Measurements from ENCODE around the gene DLG2. TPM values are rescaled to one million over a fixed set of nuclear protein-coding genes. Genes with fewer than 3 reads are reported as not detected.

The DLG2 gene
- total RNA-seq, 1 donor from 2014 or later, result 0.40 TPM

DNA sequence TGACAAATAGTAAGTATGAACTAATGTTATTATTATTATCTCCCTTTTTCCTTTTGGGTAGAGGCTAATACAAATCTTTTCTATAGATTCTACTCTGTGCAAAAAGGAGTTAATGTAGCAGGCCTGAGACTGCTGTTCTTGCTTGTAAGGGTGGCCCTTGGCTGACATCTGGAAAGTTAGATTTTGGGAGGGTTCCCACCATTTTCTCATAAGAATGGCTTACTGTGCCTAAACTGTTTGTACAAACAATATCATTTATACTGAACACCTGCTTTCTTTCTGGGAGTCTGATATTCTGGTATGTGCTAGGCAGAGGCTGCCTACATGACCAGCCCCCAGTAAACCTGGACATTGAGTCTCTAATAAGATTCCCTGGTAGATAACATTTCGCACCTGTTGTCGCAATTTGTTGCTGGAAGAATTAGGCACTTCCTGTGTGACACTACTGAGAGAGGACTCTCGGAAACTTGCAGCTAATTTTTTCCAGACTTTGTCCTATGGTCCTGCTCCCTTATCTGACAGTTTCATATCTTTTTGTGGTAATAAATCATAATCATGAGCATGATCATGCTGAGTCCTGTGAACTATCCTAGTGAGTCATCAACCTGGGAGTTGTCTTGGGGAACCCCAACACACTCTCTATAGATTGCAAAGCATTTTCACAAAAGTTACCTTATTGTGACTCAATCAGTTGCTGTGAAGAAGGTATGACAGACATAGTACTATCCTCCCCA, 2083.3 kb downstream of the DLG2 start:
- no peak for DNase-seq (ENCODE audit: low read depth in 2 of 2)

DNA sequence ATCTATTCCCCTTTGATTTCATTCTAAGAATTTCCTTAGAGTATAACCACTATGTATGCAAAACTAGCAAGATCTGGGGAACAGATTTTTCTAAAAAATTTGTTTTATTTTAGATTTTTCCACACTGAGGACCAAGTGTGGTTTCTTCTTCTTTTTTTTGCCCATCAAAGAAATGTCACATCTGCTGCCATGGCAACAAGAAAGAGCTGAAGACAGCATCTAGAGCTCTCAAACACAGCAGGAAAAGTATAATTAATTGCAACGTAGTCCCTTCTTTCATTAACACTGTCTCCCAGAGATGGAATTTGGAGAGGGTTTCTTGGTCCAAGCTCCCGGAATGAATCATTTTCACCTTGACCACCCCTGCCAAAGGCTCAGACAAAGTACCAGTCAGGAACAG, 2084.3 kb downstream of the DLG2 start:
- no peak for DNase-seq (ENCODE audit: low read depth in 2 of 2)

DNA sequence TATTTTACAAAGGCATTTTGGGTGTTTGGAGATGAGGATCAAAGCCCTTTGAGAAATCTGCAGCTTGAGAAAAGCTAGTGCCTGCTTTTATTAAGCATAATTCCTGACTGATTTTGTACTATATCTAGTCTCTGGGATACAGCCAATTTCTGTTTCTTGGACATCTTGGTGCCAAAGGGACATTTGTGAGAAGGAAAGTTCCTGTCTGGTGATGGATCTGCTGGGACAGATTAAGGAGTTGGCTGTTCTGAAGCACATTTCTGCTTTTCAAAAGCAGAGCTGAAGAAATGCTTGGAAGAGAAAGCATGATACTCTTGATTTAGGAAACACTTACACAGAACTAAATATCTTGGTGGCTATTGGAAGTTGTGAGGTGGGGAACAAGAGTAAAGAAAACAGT, 2086.4 kb downstream of the DLG2 start:
- DNase-seq (ENCODE audit: low read depth in 2 of 2), result no peak

DNA sequence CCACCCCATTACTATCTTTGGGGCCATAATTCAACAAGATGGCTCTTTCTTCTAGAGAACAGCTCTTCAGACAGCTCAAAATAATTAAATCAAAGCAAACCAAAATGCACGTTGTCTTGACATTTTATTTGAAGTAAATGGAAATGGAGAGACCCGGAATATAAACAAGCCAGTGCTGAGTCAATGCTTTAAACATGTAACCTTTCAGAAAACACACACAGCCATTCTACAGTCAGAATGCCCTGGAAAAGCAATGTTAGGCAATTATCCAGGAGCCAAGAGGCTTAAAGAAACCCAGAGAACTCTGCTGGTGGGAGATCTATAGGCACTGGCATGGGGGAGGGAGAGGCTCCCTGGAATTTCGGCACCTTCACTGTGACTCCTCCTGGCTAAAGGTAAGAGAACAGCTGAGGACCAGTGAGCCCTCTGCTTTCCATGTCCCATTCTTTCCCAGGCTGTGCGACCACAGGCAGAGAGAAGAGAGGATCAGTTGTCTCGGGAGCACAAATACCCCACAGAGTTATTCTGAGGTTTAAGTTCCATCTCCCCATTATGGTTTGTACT, 2086.9 kb downstream of the DLG2 start:
- no peak for DNase-seq (ENCODE audit: low read depth in 2 of 2)

DNA sequence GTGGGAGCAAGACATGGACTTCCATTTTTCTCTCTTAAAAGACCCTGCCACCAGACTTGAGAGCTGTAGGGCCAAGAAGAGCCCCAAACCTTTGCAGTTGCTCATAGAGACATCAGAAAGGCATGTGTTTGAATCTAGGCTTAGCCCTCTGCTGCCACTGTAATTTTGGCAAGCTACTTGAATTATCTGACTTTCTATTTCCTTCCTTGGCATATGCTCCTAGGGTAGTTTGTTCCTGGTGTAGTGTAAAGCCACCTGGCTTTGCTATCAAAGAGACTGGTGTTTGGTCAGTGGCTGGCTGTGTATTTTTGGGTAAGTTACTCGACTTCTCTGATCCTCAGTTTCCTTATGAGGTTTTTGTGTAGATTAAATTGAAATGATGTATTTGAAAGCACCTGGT, 2088.9 kb downstream of the DLG2 start:
- no peak for DNase-seq (ENCODE audit: low read depth in 2 of 2)

DNA sequence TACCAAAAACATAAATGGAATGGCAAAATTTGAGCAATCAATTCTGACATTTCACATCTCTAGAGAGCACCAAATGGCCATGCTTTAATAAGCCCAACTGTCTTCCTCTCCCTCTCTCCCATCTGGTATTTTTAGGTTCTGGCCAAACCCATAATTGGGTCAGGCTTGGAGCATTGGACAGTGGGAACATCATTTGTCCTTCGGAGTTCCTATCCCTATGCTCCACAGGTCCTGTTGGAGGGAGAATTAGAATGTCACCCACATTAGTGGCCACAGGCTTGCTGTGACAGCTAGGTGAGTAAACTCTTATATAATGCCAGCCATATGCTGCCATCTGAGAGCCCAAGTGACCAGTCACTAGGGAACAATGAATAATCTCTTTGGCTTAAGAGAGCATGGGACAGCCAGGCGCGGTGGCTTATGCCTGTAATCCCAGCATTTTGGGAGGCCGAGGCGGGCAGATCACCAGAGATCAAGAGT, 2090.0 kb downstream of the DLG2 start:
- no peak for DNase-seq (ENCODE audit: low read depth in 2 of 2)

DNA sequence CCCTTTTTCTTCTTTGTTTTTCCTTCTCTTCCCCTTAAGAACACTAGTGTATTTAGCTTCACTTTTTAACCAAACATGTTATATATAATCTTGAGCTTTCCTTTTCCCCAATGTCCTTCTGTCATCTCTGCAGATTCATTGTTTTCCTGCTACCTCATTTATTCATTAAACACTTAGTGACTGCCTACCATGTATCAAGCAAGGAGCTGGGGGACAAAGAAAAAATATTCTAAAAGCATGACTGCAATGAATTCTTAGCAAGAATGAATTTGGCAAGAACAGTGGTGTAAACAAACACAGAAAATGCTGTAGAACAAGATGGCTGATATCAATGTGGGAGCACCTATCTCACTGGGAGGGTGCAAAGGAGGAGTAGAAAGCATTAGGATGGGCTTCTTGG, 2094.0 kb downstream of the DLG2 start:
- no peak for DNase-seq (ENCODE audit: low read depth in 2 of 2)

DNA sequence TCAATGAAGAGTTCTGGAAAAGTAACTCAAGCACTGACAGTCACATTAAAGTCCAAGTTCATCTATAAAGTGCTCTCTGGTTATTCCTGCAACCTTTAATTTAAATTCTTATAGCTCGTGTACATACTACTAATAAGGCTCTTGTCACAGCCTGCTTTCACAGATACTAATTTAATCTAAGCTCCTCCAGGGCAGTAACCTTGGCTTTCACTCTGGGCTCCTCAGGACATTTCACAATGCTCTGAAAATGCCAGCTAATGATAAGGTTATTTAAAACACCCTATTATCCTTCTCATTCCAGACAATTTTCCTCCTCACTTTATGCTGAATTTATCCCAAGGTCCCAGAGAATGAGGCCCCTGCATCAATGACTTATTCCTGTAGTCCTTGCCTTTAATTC, 2098.3 kb downstream of the DLG2 start:
- DNase-seq (ENCODE audit: low read depth in 2 of 2), result no peak

DNA sequence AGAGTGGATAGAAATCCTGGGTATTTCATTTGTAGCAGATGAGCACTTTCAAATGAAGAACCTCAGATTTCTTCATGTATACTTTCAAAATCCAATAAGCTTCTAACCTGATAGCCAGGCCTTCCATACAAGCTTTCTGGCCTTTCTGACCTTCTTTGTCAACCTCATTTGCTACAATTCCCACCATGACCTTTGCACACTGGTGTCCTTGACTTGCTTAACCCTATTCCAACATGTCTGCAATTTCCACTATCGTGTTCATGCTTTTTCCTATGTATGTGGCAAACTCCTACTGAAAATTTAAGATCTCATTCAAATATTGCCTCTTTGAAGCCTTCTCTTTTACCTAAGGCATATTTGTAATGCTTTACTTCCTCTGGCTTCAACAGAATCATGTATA, 2098.9 kb downstream of the DLG2 start:
- DNase-seq (ENCODE audit: low read depth in 2 of 2), result no peak

DNA sequence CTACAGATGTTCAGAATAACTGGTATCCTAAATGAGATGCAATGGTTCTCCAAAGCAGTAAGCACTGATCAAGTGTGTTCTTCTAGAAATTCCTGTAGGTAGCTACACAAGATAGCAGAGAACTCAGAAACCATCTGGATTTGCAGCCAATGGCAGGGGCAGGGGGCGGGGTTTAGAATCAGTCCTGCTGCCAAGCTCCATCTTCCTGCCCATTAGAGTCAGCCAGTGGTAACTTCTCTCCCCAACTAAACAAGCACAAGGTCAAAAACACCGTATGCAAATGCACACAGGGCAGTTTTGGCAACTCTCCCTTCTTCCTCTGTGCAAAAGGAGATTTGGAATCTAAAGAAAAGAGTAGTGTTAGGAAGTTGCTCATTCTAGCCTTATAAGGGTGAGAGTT, 2103.5 kb downstream of the DLG2 start:
- no peak for DNase-seq (ENCODE audit: low read depth in 2 of 2)

DNA sequence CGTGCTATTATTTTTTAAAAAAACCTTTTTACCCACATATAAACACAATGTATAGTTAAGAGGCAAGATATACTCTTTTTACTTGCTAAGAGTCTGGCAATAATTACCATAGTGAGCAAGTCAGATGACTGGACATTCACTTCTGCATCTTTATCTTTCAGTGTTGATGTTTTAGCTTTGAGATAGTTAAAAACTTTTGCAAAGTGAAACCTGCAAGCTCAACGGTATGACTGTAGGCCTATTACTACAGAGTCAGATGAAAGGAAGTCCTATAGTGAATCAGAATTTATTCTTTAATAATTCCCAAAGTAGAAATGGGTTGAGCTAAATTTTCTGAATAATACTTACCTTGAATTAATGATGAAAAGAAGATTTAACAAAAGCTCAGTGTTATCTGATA, 2104.2 kb downstream of the DLG2 start:
- no peak for DNase-seq (ENCODE audit: low read depth in 2 of 2)

DNA sequence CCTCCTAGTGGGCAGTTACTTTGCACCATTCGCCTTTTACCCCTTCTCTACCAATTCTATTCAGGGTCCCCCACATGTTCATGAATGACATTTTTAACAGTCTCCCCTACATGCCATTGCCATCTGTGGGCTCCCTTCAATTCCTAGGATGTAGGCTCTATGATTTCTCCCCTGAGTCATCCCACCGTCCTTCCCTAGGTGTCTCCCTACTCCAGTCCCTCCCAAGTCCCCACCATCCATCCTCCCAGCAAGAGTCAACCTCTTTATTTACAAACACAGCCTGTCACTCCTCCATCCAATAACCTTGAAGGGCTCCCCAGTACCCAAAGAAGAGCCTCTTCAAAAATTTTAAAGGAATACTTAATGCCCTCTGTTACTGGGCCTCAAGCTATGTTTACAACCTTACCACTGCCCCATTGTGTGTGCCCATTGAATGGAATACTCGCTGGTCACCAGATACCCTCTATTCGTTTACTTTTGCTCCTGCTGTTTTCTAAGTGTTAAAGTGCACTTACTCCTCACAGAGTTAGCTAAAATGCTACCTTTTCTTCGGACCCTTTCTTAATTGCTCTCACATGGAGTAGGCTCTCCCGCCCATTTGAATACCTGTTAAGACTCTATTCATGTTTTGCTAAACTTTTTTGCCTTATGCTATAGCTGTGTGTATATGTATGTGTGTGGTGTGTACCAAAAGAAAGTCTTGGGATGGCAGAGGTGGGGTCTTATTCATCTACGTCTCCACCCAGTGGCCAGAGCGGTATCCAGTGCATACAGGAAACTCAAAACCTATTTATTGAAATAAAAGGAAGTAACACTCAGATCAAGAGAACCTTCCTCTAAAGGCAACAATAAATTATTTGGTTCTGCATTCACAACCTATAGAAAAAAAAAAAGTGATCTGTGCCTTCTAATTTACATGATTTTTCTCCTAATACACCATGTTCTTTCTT, 2105.2 kb downstream of the DLG2 start:
- peak in 1 of 2 donors; percentile 17 for DNase-seq (ENCODE audit: low read depth in 2 of 2)

DNA sequence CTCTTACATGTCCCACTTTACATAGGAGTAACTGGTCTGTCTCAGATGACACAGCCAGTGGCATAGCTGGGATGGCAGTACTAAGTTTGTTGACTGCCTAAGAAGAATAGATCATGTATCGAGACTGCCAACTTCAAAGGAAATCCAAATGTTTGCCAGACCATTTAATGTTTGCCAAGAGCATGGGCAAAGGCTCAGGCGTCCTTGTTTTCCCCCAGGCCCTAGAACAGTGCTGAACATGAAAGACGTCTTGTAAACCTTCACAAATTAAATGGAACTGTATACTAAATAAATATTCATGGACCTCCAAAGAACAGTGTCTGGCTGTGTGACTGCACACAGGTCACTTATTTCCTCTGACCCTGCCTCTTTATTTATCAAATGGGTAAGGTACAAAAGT, 2106.3 kb downstream of the DLG2 start:
- DNase-seq (ENCODE audit: low read depth in 2 of 2), result no peak

DNA sequence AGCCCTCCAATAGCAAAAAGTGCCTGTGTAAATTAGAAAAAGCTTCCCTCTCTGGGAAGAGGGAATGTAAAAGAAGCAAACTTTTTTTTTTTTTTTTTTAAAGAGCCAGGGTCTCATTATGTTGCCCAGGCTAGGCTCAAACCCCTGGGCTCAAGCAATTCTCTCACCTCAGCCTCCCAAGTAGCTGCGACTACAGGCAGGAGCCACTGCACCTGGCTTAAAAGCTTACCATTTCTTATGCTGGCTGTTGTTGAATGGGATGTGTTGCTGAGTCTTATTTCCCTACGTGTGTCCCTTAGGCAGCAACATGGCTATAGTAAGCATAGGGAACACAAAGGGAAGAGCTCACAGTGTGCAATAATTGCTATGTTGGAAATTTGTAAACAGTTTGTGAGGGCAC, 2115.5 kb downstream of the DLG2 start:
- DNase-seq (ENCODE audit: low read depth in 2 of 2), result no peak

DNA sequence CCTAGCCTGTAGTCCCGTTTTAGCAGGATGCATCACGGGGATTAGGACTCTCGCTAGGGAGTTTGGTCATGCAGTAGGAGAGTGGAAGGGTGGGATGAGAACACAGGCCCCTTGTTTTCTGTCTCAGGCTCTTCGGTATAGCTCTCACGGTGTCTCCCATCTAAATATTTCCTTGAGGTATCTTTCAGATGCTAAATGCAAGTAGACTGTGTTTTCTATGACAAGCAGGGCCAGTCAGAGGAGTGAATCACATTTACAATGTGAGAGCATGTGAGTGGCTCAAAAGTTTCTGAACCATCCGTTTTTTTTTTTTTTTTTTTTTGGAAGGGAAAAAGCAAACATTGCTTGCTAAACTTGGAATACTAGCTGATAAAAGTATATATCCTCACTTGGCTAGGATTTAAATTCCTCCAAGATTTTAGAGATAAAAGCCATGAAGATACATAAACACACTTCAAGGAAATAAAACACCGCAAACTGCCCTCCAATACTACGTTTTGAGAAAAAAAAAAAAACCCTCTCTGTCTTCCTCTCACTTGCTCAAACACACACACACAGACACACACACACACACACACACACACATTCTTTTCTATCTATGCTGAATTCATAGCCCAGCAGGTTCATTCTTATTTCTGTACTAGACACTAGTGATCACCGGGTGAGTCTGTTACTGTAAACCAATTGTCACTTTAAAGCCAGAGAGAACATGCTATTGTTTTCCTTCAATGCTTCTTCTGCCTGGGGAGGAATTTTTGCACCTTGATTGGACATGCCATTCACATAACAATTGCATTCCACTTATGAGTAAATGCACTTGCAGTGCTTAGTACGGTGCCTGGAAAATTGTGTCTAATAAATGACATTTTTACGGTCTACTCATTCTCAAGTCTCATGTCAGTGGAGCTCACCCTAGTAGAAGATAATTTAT, 2116.3 kb downstream of the DLG2 start:
- no peak for DNase-seq (ENCODE audit: low read depth in 2 of 2)

DNA sequence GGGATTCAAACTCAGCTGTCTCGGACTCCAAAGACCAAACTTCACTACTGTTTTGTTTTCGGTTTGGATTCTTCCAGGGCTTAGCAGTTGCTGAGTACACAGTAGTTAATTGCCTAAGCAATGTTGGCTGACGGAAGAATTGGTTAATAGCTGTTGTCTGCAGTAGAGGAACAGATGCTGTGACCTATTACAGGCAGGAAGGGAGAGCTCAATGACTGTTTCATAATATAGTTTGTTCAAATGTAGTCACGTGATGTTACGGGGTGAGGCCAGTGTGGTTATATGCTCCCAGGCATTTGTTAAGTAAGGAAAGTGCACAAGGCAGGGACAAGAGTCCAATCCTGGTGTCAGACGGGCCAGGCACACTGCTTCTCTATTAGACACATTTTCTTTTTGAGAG, 2118.3 kb downstream of the DLG2 start:
- no peak for DNase-seq (ENCODE audit: low read depth in 2 of 2)

DNA sequence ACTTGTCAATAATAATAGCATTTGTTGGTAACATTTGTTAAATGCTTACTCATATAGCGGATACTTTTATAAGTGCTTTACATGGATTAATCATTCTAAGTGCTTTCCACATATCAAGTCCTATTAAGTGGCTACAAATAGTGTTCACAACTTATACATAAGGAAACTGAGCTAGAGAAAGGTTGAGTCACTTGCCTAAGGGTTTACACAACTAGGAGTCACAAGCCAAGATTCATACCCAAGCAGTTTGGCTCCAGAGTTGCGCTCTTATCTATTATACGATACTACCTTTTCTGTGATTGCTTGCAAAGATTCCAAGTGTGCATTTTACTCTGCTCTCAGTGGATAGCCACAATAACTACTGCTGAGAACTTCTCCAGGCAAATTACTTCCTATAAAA, 2125.1 kb downstream of the DLG2 start:
- DNase-seq (ENCODE audit: low read depth in 2 of 2), result no peak

DNA sequence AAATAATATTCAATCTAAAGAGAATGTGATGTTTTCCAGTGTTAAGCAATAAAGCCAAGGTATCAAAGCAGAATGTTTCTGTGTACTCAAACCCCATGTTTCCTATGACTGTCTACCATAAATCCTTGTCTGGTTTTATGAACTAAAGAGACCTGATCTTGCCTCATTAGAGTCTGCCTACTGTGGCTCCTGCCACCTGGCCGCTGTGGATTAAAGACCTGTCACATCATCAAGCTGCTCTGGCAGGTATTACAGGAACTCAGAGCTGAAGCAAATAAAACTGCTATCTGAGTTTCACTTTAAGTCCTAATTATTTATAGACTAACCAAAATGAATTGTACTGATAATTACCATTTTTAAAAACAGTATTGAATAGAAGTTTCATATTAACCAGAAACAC, 2133.2 kb downstream of the DLG2 start:
- no peak for DNase-seq (ENCODE audit: low read depth in 2 of 2)

DNA sequence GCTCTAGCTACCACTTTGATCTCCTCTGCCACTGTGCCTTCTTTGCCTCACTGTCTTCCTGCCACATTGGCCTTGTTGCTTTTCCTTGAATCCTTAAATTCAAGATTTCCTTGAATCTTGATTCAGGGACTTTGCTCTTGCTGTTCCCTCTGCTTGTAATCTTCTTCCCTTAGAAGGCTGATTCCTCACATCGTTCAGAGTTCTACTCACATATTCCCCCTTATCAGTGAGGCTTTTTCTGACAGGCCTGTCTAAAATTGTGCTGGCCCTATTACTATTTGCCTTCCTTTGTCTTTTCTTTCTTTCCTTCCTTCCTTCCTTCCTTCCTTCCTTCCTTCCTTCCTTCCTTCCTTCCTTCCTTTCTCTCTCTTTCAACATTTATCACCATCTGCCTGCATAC, 2134.1 kb downstream of the DLG2 start:
- DNase-seq (ENCODE audit: low read depth in 2 of 2), result no peak

DNA sequence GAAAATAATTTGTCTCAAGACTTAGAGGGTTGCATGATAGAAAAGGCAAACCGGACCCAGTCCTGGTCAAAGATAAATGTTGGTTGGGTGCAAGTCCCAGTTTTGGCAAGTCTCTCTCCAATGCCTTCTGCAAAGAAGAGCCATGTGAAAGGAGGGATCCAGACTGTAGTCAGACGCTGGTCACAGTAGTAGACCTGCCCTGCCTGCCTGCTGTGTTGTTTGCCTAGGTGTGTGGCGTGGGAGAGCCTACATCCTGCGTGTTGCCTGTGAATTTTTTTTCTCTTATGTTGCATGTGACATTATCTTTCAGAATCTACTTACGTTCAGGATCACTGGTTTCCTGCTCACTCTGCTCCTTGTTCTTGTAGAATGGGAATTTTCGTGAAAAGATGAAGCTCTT, 2143.3 kb downstream of the DLG2 start:
- DNase-seq (ENCODE audit: low read depth in 2 of 2), result no peak

DNA sequence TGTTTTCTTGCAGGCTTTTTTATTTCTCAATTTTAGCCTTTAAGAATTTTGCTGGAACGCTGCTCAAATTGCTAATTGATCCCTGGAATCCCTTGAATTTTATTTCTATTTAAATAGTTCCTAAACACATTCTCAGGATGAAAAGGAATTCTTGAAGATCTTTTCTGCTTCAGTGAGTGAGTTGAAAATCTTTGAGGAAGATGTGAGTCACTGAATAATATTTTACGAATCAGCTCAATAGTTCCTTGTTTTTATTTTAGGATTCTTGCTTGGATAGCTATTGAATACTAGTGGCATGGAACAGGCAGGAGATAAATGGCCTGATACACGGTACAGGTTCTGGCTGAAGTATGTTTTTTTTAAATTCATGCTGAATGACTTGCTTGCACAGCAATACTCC, 2146.3 kb downstream of the DLG2 start:
- DNase-seq (ENCODE audit: low read depth in 2 of 2), result no peak

Data from lung microvascular endothelial cell (primary cell).